Esophagus squamous epithelium (tissue), 4 donors: ENCODE data around the gene CSPG4.
"Not testable (repeated sequence)": the region's sequence is repeated elsewhere in the genome, so short reads cannot be mapped to it uniquely, and the experiment has no call there.

ENCODE experiments used
- CTCF ChIP-seq, 6 experiments: fragments of 450-650 bp in 4 of 6; fragments of 200-600 bp in 2 of 6; sonication (generic) in 2 of 6; IDR thresholded peaks; one replicate each; pipeline ENCODE4 v1.5.1; 2016 to 2019; ENCODE audit warnings: antibody characterized with exemption in 6 of 6, mild to moderate bottlenecking in 4 of 6, moderate library complexity in 4 of 6
- POLR2A ChIP-seq, 4 donors: fragments of 450-650 bp; IDR thresholded peaks; one replicate each; pipeline ENCODE4 v1.6.1; 2017; ENCODE audit warnings: antibody characterized with exemption in 4 of 4, mild to moderate bottlenecking in 4 of 4, moderate library complexity in 3 of 4

- not testable (repeated sequence) for TF ChIP-seq CTCF, POLR2A (IDR thresholded peaks at IDR 0.05)
Observed at GRCh38 chr15:75754871-75755270, 42.2 kb upstream of the CSPG4 start.
